Thoracic aorta (tissue), 2 donors: ENCODE measurements around the gene TRIM69. TPM values are rescaled to one million over a fixed set of nuclear protein-coding genes. Genes with fewer than 3 reads are reported as not detected.
"Not testable (repeated sequence)": the region's sequence is repeated elsewhere in the genome, so short reads cannot be mapped to it uniquely, and the experiment has no call there.

Experiments used
- ATAC-seq: fragments of 150-250 bp; one replicate; pipeline ENCODE4 v1.8.0; 2017; ENCODE audit warnings: low read depth; ENCODE audit not compliant: insufficient number of reproducible peaks, low FRiP score
- DNase-seq: peaks from one replicate; pipeline ENCODE4 v3.0.0-alpha.2; 2020; ENCODE audit warnings: low spot score
- H3K27ac ChIP-seq, 2 donors: fragments of 200-600 bp; sonication (generic); 1 replicate in 1 of 2; 2 replicates in 1 of 2; pipeline ENCODE4 v1.5.1; 2016; ENCODE audit warnings: mild to moderate bottlenecking in 2 of 2, moderate library complexity in 2 of 2
- H3K27me3 ChIP-seq: fragments of 200-600 bp; sonication (generic); replicated peaks from 2 replicates; pipeline ENCODE4 v1.6.0; 2016; ENCODE audit warnings: mild to moderate bottlenecking; ENCODE audit not compliant: insufficient read depth
- H3K36me3 ChIP-seq: fragments of 200-600 bp; sonication (generic); one replicate; pipeline ENCODE4 v1.5.1; 2016
- H3K4me1 ChIP-seq, 2 donors: fragments of 200-600 bp; sonication (generic); 1 replicate in 1 of 2; 2 replicates in 1 of 2; pipeline versions ENCODE4 v1.5.1 to v1.6.0; 2016; ENCODE audit warnings: low read depth in 2 of 2, mild to moderate bottlenecking in 1 of 2; ENCODE audit not compliant: control insufficient read depth in 1 of 2
- H3K4me3 ChIP-seq: fragments of 200-600 bp; sonication (generic); 2 replicates; pipeline ENCODE4 v1.5.1; 2016; ENCODE audit warnings: mild to moderate bottlenecking
- H3K9me3 ChIP-seq: fragments of 200-600 bp; sonication (generic); 2 replicates; pipeline ENCODE4 v1.5.1; 2016
- total RNA-seq, 2 donors: library from RNA; depleted of rRNA; stranded (reverse); fragments of >200 nt; gene quantifications; one replicate each; pipeline versions ENCODE4 v1.1.0 to v1.2.3, GENCODE V29; 2016
- TF ChIP-seq, protein P1 (sequence below): fragments of 200-600 bp; sonication (generic); IDR thresholded peaks from one replicate; pipeline ENCODE4 v1.5.1; 2019; ENCODE audit warnings: antibody characterized with exemption

TRIM69 gene
- total RNA-seq, 2 donors from 2014 or later: 10.4 to 65.0 TPM

DNA sequence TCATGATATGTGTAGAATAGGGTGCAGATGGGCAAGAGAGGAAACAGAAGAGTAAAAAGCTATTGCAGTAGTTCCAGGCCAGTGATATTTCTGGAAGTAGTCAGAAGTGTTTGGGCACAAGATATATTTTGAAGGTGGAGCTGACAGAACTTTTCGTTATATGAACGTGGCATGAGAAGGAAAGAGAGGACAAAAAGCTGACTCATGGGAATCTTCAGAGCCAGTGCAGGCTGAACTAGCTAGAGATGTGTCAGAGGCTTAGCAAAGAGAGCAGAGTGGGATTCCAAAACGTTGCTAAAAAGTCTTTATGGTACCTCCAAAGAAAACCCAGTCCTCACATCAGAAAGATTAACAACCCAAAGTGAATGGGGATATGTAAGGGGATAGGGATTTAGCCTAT lies 28.7 kb downstream of the TRIM69 start:
- H3K4me3 ChIP-seq: no peak overlapping the region

DNA sequence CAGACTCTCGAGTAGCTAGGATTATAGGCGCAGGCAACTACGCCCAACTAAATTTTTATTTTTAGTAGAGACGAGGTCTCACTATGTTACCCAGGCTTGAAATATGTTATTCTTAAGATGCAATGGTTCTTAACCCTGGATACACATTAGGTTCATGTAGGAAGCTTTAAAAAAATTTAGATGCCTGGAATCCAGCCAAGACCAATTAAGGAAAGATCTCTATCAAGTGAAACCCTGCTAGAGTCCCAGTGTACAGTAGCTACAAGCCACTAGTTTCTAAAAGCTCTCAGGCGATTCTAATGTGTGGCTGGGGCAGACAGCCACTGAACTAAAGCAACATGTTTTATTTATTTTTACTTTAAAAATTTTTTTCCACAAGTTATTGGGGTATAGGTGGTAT lies 33.2 kb downstream of the TRIM69 start:
- TF ChIP-seq, protein P1, sequence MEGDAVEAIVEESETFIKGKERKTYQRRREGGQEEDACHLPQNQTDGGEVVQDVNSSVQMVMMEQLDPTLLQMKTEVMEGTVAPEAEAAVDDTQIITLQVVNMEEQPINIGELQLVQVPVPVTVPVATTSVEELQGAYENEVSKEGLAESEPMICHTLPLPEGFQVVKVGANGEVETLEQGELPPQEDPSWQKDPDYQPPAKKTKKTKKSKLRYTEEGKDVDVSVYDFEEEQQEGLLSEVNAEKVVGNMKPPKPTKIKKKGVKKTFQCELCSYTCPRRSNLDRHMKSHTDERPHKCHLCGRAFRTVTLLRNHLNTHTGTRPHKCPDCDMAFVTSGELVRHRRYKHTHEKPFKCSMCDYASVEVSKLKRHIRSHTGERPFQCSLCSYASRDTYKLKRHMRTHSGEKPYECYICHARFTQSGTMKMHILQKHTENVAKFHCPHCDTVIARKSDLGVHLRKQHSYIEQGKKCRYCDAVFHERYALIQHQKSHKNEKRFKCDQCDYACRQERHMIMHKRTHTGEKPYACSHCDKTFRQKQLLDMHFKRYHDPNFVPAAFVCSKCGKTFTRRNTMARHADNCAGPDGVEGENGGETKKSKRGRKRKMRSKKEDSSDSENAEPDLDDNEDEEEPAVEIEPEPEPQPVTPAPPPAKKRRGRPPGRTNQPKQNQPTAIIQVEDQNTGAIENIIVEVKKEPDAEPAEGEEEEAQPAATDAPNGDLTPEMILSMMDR: no peak
- no peak overlapping the region for H3K27ac ChIP-seq
- H3K4me3 ChIP-seq: no peak overlapping the region
- H3K36me3 ChIP-seq: no peaks in the 10 kb centered on the region
- H3K27me3 ChIP-seq: no peaks in the 10 kb centered on the region
- no peaks in the 10 kb centered on the region for H3K4me1 ChIP-seq
- peaks cover 9% of the 10 kb centered on the region for H3K9me3 ChIP-seq
- no peak for DNase-seq
- ATAC-seq: no peak

More for the DNA sequence above, 28.7 kb downstream of the TRIM69 start:
- TF ChIP-seq, protein P1: no peak
- no peaks in the 10 kb centered on the region for H3K36me3 ChIP-seq
- ATAC-seq (no peak), DNase-seq (no peak)
- no peak overlapping the region for H3K27ac ChIP-seq
- H3K27me3 ChIP-seq: no peaks in the 10 kb centered on the region
- no peaks in the 10 kb centered on the region for H3K9me3 ChIP-seq
- no peaks in the 10 kb centered on the region for H3K4me1 ChIP-seq

DNA sequence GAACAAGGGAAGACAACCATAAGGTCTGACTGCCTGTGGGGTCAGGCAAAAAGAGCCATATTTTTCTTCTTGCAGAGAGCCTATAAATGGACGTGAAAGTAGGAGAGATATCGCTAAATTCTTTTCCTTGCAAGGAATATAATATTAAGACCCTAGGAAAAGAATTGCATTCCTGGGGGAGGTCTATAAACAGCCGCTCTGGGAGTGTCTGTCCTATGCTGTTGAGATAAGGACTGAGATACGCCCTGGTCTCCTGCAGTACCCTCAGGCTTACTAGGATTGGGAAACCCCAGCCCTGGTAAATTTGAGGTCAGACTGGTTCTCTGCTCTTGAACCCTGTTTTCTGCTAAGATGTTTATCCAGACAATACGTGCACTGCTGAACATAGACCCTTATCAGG lies 34.4 kb downstream of the TRIM69 start:
- not testable (repeated sequence) for DNase-seq, H3K9me3 ChIP-seq, H3K27ac ChIP-seq, H3K27me3 ChIP-seq, H3K4me3 ChIP-seq, H3K36me3 ChIP-seq, H3K4me1 ChIP-seq, ATAC-seq

DNA sequence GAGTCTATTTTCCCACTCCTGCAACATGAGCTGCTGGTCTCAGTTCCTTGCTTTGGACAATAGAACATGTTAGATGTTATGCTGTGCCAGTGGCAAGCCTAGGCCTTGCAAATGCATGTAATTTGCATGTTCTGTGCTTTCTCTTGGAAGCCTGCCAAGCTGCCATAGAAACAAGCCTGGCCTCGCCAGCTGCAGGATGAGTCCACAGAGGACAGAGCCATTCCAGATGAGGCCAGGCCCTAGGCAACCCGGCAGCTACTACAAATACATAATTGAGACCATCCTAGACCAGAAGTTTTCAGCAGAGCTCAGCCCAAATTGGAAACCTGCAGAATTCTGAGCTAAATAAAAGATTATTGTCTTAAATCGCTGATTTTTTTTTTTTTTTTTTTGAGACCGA lies 39.6 kb downstream of the TRIM69 start:
- ATAC-seq: no peak
- DNase-seq: no peak
- Histone ChIP-seq H3K9me3 (peaks cover 5% of the 10 kb centered on the region), H3K27ac (no peak overlapping the region), H3K4me1 (no peaks in the 10 kb centered on the region), H3K36me3 (no peaks in the 10 kb centered on the region), H3K27me3 (no peaks in the 10 kb centered on the region), H3K4me3 (no peak overlapping the region)
- TF ChIP-seq, protein P1: no peak

DNA sequence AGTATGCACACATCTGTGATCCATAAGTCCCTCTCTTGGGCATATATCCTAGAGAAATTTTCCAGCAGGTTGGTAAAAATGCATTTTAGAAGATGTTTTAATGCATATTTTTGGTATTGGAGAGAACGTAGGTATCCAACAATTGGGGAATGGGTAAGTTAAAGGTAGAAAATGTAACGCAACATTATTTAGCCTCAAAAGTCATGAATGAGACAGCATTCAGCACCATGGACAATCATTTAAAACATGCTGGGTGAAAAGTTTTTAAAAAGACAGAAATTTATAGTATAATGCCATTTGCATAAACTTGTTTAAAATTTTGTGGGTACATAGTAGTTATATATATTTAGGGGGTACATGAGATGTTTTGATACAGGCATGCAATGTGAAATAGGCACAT lies 43.4 kb downstream of the TRIM69 start:
- H3K27ac ChIP-seq: no peak overlapping the region

DNA sequence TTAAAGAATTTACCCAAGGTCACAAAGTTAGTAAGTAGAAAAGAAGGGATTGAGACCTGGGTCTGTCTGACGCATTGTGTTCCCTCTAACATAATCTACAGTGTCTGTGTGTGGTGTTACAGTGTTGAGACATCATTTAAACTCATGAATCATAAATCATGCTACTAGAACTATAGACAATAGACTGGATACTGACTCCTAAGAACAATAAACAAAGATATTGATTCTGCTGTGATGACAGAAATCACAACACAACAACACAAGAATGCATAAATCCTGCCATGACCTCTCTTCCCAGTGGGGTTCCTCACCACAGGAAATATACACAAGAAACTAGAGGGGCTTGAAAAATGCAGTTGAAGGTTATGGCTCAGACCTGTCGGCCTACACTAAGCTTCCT lies 44.3 kb downstream of the TRIM69 start:
- no peak overlapping the region for H3K4me3 ChIP-seq
- H3K27ac ChIP-seq: no peak overlapping the region
- ATAC-seq (no peak), DNase-seq (no peak)
- TF ChIP-seq, protein P1: no peak
- no peaks in the 10 kb centered on the region for H3K36me3 ChIP-seq
- H3K9me3 ChIP-seq: no peaks in the 10 kb centered on the region
- H3K27me3 ChIP-seq: no peaks in the 10 kb centered on the region
- H3K4me1 ChIP-seq: peaks cover 0 to 5% of the 10 kb centered on the region in 2 donors

More for the DNA sequence above, 43.4 kb downstream of the TRIM69 start:
- Histone ChIP-seq H3K4me3 (no peak overlapping the region), H3K4me1 (peaks cover 0 to 5% of the 10 kb centered on the region in 2 donors), H3K27me3 (no peaks in the 10 kb centered on the region), H3K36me3 (no peaks in the 10 kb centered on the region), H3K9me3 (no peaks in the 10 kb centered on the region)
- ATAC-seq (no peak), DNase-seq (no peak)
- TF ChIP-seq, protein P1: no peak
